GM10847 (cell line): ENCODE results near the gene RER1.

ENCODE experiments used
- POLR2A ChIP-seq: IDR thresholded peaks from 2 replicates; pipeline ENCODE4 v1.6.1; 2011; ENCODE audit not compliant: insufficient read length; ENCODE audit errors: extremely low read depth

RER1 gene

DNA sequence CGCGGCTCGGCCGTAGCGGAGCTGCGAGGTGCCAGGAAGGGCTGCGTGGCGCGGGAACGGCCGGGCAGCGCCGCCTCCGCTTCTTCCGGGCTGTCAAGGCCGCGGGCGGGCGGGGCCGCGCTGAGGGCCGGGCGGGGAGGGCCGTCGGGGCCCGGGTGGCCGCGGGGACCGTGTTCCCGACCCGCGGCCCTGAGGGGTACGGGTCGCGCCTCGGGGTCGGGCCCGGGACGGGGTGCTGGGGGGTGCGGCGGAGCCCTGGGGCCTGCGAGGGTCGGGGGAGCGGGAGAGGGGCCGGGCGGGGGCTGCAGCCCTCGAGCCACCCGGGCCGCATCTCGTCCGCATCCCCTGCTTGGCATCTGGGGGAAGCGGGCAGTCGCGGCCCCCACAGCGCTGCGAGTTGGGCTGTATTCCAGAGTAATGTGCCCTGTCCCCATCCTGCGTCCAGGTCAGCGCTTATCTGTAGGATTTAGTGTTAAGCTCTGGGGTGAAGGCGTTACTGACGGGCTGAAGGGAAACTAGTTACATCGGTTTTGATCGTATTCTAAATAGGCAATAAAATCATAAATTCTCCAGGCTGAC is 379 bp downstream of the RER1 start:
- no peak for TF ChIP-seq POLR2A

DNA sequence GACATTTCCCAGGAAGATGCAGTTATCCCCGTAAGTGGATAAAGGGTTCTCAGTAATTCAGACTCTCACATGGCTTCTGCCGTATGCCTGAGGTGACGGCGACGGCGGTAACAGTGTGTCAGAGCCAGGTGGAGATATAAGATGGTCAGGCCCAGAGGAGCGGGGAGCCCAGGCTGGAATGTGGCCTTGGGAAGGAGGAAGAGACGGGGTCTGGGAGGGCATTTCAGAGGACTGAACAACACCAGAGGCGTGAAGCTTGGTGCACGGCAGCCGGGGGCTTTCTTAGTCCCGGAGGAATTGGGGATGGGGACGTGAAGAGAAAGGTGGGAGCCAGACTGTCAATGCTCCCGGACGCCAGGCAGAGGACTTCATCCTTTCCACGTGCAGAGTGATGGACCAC is 1.0 kb downstream of the RER1 start:
- no peak for TF ChIP-seq POLR2A

DNA sequence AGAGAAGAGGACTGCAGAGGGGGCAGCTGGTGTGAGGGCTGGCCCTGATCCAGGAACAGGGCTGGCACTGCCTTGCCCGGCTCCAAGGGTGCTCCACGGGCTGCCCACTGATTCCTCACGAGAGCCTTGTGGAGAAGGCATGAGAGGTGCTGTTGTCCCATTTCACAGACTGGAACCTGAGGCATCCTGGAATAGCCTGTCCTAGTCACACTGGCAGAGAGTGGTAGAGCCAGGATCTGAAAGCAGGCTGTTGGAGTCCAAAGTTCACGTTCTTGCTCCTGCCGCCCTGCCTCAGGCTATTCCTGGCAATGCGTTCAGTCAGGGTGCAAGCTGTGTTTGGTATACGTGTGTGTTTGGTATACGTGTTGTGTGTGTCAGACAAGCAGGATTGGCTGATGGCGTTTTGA is 1.8 kb downstream of the RER1 start:
- TF ChIP-seq POLR2A: no peak

DNA sequence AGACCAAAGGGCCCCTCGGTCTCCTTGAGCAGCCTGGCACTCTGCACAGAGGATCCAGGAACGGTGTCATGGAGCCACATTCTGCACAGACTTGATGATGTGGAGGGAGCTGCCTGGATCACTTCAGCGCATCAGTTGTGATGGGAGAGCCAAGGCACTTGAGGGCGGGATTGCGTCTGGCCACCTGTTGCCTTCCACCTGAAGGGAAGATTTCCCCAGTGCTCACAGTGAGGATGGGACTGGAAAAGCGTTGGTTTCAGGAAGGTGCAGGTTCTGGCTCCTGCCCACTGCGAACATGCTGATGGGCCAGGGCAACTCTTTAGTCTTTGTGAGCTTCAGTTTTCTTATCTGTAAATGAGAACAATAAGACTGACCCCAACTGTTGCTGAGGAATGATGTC is 2.6 kb downstream of the RER1 start:
- TF ChIP-seq POLR2A: no peak

DNA sequence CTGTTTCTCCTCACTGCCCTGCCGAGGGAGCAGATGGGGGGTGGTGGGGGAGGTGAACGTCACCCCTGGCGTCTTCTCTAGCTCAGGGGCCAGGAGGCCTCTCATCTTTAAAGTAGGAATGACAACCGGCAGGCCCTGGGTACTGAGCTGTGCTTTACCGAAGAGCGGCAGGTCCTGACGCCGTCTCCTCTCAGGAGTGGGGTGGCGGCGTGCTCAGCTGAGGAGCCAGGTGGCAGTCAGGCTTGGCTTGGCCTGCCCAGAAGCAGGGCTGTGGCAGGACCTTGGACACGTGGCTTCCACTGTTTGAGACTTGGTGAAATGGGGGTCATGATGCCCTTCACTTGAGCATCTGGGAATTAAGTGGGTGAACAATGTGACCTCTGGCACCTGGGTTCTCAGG is 3.1 kb downstream of the RER1 start:
- no peak for TF ChIP-seq POLR2A

DNA sequence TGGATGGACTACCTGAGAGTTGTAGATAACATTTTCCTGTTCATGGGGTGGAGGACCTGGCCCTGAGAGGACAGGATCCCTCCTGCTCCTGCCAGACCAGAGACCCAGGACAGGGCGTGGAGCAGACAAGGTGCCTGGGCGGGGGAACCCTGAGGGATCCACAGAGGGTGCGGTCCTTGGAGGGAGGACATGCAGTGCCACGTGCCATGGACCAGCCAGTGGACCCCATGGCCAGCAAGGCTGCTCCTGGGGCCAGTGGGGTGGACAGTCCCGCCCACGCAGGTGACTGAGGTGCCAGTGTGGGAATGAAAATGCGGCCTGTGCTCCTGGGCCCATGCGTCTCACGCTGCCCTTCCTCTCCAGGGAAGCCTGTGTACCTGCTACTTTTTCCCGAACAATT is 3.6 kb downstream of the RER1 start:
- TF ChIP-seq POLR2A: no peak

DNA sequence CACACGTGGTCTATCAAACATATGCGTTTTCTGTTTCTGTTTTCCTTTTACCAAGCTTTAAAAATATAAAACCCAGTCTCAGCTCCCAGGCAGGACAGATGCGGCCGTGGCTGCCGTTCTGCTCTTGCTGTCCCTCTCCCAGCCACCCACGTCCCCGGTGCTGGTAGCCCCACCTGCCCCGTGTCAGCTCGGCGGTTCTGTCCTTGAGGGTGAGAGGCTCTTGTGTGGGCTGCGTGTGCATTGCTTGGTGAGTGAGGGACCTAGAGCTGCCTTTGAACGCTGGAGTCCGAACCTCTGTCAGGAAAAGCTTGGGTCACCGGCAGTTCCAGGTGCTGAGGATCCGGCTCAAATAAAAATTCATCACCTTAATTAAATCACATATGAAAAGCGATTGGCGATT is 4.4 kb downstream of the RER1 start:
- no peak for TF ChIP-seq POLR2A

DNA sequence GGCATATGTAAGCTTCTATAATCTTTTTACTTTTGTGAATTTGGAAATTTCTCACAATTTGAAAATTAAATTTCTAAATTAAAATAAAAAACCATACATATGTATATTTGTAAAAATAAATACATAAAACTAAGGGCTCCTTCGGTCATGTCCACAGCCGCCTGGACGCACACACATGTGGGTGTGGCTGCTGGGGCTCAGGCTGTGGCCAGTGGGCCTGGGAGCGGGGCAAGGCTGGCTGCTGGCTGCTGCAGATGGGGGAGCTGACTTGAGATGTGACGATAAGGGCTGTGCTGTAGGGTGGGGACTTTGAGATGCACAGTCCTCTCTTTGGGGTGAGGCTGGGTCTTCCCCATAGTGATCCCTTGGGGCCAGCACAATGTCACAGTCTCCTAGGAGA is 4.8 kb downstream of the RER1 start:
- TF ChIP-seq POLR2A: no peak

DNA sequence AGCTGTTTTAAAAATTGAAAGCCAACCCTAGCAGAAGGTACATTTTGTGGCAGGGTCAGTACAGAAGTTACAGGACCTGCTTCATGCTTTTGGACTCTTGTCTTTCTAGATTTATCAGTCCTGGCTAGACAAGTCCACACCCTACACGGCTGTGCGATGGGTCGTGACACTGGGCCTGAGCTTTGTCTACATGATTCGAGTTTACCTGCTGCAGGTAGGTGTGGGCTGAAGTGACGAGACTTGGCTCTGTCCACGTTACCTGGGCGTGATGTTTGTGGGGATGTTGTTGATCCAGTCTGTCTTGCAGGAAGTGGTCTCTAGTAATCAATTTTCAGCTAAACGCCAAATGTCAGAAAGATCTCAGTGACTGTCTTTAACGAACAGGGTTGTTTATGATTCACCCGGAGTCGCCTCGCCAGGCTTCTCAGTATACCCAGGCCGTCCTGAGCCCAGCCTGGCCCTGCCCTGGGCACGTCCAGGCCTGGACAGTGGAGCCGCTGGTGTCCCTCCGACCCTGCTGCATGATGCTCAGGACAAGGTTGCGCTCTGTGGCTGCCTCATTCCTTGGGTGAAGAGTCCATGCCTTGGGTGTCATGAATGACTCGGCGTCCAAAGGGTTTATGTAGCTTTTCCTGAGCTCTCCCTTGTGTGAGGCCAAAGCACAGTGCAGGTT is 5.5 kb downstream of the RER1 start:
- TF ChIP-seq POLR2A: no peak

DNA sequence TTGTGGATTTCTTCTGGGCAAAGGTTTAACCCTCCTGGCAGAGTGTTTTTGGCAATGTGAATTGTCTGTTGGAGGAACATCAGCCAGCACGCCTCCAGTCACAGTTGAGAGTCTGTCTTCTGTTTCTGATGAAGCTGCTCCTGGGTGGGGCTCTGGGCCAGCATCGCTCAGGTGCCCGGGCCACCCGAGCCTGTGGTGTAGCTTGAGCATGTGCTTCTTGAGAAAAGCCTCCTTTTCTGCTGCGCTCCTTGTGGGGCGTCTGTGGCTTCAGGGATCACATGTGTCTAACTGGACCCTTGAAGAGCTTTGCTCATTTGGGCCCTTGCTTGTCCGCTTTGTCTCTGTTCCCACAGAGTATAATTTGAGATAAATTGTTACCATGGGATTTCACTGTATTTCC is 7.2 kb downstream of the RER1 start:
- TF ChIP-seq POLR2A: no peak

DNA sequence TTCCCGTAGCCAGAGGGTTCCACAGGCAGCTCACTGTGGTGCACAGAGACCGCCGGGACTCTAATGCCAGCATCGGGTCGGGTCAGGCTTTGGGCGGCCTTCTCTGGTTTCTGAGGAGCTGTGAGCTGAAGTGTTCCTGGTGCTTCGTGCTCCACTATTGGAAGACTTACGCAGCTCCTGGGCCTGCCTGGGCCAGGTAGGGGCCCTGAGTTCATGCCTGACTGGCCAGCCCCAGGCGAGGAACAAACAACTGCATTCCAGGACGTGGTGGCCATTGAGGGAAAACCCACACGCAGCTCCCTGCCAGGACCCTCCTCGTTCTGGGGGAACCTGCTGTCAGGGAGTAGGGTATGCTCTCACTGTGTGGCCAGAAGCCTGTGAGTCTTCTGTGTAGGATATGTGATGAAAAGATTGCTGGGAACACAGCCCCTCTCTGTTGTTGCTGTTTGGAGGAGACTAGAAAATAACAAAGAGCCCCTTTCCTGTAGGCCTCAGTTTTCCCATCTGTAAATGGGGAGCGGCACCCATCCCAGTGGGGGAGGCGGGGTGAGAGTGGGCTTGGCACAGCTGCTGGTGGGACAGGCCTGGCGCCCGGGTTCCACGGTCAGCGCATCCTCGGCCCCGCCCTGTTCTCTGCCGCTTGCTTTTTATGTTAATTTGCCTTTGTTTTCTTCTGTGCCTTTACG is 8.4 kb downstream of the RER1 start:
- TF ChIP-seq POLR2A: no peak

DNA sequence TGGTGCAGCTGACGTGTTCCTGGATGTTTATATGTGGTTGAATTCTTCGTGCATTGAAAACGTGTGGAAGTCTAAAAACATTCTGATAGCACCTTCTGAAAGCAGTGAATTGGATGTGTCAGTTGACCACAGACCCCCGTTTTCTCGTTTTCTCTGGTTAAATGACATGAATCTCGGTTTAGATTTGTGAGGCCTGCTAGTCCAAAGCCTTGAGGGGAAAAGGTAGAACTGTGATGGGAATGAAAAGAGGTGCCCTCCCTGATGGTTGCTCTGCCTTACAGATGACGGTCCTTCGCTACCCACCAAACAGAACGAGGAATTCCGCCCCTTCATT is 8.9 kb downstream of the RER1 start:
- TF ChIP-seq POLR2A: no peak

DNA sequence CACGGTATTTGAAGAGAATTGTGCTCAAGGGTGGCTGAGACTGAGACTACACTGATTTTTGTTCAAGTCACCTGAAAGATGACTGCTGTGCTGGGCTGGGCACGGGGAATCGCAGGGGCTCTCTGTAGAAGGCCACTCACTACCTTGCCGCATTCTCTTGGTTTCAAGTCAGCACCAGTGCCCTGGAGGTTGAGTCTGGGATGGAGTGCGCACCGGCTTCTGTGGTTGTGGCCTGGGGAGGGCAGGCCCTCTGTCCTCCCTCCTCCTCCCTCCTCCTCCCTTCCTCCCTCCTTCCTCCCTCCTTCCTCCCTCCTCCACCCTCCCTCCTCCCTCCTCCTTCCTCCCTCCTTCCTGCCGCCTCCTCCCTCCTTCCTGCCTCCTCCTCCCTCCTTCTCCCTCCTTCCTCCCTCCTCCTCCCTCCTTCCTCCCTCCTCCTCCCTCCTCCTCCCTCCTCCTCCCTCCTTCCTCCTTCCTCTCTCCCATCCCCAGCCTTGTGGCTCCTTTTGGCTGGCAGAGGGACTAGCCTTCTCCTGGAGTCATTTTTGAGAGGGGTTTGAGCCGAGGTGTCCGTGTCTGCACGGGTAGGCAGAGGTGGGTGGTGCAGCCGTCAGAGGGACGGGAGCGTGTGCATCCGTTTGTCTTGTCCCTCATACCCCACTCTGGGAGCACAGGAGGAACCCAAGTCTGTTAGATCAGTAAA is 9.5 kb downstream of the RER1 start:
- TF ChIP-seq POLR2A: no peak

DNA sequence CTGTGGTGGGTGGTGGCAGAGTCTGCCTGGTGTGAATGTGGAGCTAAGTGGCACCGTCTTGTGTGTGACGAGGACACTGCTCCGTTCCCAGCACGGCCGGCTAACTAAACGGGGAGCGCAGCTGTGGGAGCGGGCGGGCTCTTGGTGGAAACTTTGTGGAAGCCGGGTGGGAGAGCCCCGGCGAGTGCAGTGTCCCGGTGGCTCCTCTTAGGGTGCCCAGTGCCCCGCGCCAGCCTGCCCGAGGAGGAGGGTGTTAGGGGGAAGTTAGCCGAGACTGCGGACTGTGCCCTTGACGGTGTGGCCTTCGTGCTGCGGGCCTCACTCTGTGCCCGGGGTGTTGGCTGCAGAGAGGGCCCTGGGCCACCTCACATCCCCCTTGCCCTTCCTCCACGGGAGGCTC is 10.8 kb downstream of the RER1 start:
- TF ChIP-seq POLR2A: no peak

DNA sequence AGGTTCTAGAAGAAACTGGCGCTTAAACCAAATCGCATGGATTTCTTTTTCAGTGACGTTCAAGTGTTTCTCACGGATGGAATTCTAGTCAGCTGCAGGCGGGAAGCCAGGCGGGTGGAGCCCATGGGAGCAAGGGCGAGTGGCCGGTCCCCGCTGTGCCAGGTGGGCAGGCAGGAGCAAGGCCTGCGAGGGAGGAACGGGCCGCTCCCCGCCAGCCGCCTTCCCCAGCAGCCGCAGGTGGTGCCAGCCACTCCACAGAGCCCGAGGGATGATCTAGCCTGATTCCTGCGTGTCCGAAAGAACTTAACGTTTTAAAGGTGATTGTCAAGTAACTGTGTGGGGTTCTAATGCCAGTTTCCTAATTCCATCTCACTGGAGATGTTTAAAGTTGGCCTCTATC is 11.6 kb downstream of the RER1 start:
- TF ChIP-seq POLR2A: no peak
